ENCODE measurements around the gene SLC25A34. TPM values are rescaled to one million over a fixed set of nuclear protein-coding genes. Genes with fewer than 3 reads are reported as not detected.
"Not testable (repeated sequence)": the region's sequence is repeated elsewhere in the genome, so short reads cannot be mapped to it uniquely, and the experiment has no call there.

SLC25A34 gene
- total RNA-seq (2014; rRNA removed; shearing (Covaris generic)) = 0.10 and 0.47 TPM in 2 replicates

GRCh38 chr1:15736038-15736891 is at the start of gene SLC25A34:
TSS of gene SLC25A34 (plus strand) at chr1:15736258. CDS start at chr1:15736486, 228 bp downstream.
- no peak for DNase-seq (ENCODE audit: low spot score)

GRCh38 chr1:15687446-15687845 is 48.6 kb upstream of the SLC25A34 start:
- no peak for DNase-seq (ENCODE audit: low spot score)

GRCh38 chr1:15690317-15690716 is 45.7 kb upstream of the SLC25A34 start:
- DNase-seq (ENCODE audit: low spot score) = no peak

- DNase-seq (ENCODE audit: low spot score) = no peak
These were observed 44.5 kb upstream of the SLC25A34 start for GRCh38 chr1:15691434-15692032.

- no peak for DNase-seq (ENCODE audit: low spot score)
These were observed 43.9 kb upstream of the SLC25A34 start for GRCh38 chr1:15692121-15692682.

GRCh38 chr1:15693371-15693770 is 42.7 kb upstream of the SLC25A34 start:
- no peak for DNase-seq (ENCODE audit: low spot score)

GRCh38 chr1:15696956-15697521 is 39.0 kb upstream of the SLC25A34 start:
- no peak for DNase-seq (ENCODE audit: low spot score)

GRCh38 chr1:15698201-15698600 is 37.9 kb upstream of the SLC25A34 start:
- no peak for DNase-seq (ENCODE audit: low spot score)

GRCh38 chr1:15699321-15699720 is 36.7 kb upstream of the SLC25A34 start:
- DNase-seq (ENCODE audit: low spot score) = not testable (repeated sequence)

GRCh38 chr1:15700508-15700907 is 35.5 kb upstream of the SLC25A34 start:
- DNase-seq (ENCODE audit: low spot score) = no peak

- no peak for DNase-seq (ENCODE audit: low spot score)
These were observed 34.3 kb upstream of the SLC25A34 start for GRCh38 chr1:15701784-15702183.

- DNase-seq (ENCODE audit: low spot score) = no peak
These were observed 33.1 kb upstream of the SLC25A34 start for GRCh38 chr1:15702722-15703550.

GRCh38 chr1:15703562-15703961 is 32.5 kb upstream of the SLC25A34 start:
- DNase-seq (ENCODE audit: low spot score) = no peak

GRCh38 chr1:15704526-15705183 is 31.4 kb upstream of the SLC25A34 start:
- DNase-seq (ENCODE audit: low spot score) = no peak

- no peak for DNase-seq (ENCODE audit: low spot score)
These were observed 30.9 kb upstream of the SLC25A34 start for GRCh38 chr1:15705184-15705566.

GRCh38 chr1:15706751-15707150 is 29.3 kb upstream of the SLC25A34 start:
- no peak for DNase-seq (ENCODE audit: low spot score)

GRCh38 chr1:15707239-15707925 is 28.7 kb upstream of the SLC25A34 start:
- DNase-seq (ENCODE audit: low spot score) = no peak

- no peak for DNase-seq (ENCODE audit: low spot score)
These were observed 27.4 kb upstream of the SLC25A34 start for GRCh38 chr1:15708486-15709137.

- no peak for DNase-seq (ENCODE audit: low spot score)
These were observed 26.8 kb upstream of the SLC25A34 start for GRCh38 chr1:15709226-15709625.

- DNase-seq (ENCODE audit: low spot score) = no peak
These were observed 23.9 kb upstream of the SLC25A34 start for GRCh38 chr1:15712168-15712567.

Measured in H4 (cell line).